CD4-positive, alpha-beta T cell treated with Interleukin-6 at 100 ng/mL for 8 hours (primary cell): ENCODE data around the gene SPATA2.
"Not testable (repeated sequence)": the region's sequence is repeated elsewhere in the genome, so short reads cannot be mapped to it uniquely, and the experiment has no call there.

Experiments used
- DNase-seq: peaks from one replicate; pipeline ENCODE4 v3.0.0-alpha.2; 2020; ENCODE audit warnings: mixed read lengths, low spot score

The SPATA2 gene

DNA sequence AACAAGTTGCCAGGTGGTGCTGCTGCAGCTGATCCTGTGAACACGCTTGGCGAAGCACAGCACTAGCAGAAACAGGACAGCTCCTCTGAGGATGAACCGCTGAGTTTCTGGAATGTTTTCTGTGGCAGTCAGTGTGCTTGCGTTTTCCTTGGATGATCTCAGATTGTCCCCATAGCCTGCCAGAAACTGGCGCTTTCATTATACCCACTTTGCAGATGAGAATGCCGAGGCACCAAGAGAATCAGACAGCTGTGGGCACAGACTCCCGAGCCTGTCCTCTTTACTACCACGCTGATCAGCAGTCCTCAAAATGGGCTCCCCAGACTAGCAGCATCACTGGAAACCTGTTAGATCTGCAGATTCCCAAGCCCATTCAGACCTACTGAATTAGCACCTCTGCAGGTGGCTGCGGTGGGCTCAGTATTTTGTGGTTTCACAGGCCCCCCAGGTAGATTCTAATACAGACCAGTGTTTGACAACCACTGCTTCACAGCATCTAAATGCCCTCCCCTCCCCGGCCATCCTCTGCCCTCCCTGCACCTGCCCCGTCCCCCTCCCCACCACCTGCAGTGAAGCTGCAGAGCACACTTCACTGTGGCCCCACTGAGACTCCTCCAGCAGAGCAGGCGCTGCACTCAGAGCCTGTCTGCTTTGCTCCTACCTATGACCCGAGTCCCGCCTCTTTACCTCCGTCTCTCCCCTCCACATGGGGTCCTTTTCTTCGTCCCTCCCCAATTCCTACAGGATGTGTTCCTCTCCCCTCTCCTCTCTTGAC, 29.6 kb downstream of the SPATA2 start:
- no peak for DNase-seq

DNA sequence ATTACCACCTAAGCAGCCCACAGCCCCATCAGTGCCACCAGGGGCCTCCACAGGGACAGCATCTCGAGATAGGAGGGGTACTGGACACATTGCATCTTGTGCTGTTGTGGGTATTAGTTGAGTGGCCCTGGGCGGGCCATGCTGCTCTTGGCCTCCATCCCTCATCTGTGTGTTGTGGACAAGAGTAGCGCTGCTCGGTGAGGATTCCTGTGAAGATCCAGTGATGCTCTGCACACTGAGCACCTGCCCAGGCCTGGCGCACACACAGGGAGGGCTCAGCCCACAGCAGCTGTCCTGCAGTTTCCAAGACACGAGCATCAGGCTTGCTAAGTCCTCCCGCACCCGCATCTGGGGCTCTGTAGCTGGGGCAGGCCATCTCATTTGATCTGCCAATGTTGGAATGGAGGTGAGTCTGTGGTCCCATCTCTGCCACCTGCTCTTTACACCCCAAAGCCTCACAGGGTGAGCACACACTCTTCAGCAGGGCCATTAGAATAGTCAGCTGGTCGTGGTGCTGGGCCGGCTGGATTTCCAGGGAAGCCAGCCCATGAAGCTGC, 32.0 kb downstream of the SPATA2 start:
- DNase-seq: no peak

DNA sequence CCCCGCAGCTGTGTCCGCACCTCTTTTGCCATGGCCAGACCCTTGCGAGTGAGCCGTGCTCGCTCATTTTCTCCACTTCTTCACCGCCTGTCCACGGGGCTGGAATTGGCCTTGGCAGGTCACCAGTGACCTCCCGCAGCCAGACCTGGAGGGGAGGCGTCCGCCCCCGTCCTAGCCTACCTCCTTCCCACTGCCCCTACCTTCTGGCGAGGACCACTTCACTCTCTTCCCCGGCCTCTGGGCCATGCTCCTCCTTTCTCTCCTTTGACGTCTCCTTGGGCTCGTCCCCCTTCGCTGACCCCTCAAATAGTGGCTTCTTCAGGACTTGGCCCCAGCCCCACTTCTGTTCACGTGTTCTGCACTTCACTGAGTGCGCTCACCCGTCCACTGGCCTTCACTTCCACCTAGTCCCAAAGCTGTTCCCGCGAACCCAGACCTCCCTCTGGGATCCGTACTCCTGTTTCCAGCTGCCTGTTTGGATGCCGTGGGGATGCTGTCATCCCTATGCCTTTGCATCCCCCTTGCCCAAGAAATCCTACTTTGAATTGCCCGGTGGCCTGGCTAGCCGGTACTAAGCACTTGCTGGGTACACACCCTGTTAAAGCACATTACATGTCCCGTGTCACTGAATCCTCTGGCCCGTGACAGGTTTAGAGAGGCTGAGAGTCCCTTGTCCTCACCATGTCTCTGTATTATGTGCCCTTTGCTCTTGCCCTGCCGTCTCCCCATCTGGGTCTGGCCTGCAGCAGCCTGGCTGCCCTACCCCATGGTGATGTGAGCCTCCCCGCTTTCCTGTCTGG, 33.0 kb downstream of the SPATA2 start:
- no peak for DNase-seq

DNA sequence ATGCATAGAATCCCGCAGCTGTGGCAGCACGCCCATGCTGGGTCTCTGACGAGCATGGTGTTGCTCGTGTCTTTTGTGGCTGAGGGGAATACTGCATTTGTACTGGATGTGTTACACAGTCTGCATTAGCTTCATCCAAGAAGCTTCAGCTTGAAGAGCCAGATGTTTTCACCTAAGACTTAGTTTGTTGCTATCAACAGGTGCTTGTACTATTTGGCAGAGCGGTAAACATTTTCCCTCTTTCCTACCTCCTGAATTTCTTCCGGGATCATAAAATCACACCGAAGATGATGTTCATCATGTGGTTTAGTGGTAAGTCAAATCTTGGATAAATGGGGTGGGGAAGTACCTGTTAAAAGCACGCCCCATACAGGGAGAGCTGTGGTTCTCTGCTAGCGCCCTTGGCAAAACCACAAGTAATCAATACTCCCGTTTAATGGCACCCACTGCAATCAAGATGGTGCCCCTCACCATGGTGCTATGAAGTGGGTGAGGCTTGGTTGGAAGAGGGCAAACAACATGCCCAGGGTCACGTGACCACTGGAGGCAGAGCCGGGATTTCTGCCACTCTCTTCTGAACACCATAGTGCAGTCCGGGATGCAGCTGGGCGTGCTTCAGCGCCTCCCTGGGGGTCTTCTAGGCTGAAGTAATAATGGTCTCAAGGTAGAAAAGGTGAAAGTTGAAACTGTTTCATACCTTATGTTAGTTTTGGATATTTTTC, 34.4 kb downstream of the SPATA2 start:
- DNase-seq: no peak

DNA sequence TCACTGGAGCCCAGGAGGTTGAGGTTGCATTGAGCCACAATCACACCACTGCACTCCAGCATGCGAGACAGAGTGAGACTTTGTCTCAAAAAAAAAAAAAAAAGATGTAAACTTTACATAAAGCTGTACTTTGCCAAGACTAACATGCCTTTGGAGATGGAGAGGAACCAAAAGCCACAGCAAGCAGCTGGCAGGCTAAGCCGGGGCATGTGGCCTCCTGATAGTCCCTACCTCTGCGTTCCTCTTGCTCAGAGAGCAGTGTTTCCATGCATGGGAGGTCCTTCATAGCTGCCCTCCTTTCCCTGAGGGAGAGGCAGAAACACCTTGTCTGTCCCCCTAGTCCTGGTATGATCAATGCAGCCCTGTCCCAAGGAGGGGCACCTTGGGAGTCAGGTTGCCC, 35.2 kb downstream of the SPATA2 start:
- DNase-seq: no peak

DNA sequence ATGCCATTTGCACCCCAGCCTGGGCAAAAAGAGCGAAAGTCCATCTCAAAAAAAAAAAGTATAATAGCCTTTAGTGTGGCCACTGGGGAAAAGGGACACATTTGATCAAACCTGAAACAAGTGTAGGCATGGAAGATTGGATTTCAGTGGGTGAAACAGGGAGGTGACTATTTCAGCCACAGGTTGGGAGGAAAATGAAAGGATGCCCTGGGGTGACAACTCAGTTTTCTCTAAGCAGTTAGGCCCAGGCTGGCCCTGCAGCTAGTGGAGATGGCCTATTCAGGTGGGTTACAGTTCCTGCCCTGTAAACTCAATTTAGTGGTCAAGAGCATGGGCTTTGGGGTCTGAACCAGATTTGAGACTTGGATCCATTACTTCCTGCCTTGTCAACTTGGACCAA, 36.4 kb downstream of the SPATA2 start:
- DNase-seq: no peak

DNA sequence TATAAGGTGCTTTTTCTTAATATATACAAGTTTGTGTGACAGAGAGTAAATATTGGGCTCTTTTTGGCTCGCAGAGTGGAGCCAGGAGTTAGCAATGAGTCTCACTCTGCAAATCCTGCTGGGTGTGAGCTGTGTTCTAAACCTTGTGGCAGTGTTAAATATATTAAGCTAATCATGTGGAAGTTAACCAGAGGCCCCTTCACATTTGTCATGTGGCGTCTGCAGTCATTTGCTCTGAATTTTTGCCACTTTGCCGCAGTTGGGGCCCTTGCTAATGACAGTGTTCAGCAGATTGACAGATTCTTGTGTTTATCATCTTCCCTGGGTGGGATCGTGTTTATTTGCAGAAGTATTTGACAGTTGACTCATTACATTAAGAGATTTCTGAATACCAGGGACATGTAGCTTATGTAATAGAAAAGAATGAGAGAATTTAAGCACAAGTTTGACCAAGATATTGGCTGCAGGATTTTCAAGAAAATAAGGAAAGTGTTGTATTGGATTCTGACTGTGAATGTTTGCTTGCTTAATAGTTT, 37.9 kb downstream of the SPATA2 start:
- no peak for DNase-seq

DNA sequence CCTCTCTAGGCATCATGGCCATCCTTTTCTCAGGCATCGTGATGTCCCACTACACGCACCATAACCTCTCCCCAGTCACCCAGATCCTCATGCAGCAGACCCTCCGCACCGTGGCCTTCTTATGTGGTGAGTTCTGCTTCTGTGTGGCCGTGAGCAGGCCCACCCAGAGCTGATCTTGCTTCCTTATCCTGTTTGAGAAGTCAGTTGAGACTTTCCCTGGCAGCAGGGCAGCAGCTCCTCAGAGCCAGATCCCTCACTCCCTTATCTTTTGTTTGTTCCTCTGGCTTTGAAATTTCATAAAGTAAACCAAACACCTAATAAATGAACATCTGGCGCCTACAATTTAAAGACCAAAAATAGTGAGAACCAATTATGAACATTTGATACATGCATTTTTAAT, 40.6 kb downstream of the SPATA2 start:
- DNase-seq: no peak

DNA sequence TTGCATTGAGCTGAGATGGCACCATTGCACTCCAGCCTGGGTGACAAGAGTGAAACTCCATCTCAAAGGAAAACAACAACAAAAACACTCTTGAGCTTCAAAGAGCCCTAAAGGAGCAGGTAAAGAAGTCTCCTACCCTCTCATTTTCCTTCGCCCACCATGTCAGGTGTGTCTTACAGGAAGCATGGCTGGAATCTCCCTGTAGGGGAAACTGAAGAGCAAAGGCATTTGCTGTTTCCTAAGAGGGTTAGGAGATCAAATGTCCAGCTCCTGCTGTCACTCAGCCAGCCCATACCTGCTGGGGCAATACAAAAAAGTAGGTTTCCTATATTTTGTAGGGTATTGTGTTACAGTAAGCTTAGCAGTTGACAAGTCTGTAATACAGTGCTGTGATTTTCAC, 43.3 kb downstream of the SPATA2 start:
- DNase-seq: no peak

DNA sequence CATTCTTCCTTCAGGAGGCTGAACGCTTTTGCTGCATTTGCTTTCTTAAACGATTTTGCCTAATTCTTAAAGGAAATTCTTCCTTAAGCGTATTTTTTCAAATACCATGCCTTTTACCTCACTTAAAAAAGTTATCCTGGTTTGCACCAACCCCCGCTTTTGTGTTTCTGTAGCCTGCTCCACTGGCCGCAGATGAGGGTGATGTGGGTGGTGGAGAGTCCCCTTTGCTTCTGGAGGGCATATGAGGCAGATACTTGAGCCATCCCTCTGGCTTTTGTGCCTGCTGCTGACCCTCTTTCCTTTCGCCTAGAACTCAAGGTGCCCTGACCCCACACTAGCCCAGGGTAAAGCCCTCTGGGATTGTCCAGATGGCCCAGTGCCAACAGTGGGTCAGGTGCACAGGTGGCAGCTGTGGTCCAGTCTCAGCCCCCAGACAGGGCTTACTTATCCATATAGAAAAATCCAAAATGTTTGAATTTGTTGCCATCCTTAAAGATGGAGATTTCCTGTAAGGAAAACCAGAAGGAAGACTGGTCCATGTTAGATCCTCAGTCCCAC, 43.9 kb downstream of the SPATA2 start:
- DNase-seq: no peak

DNA sequence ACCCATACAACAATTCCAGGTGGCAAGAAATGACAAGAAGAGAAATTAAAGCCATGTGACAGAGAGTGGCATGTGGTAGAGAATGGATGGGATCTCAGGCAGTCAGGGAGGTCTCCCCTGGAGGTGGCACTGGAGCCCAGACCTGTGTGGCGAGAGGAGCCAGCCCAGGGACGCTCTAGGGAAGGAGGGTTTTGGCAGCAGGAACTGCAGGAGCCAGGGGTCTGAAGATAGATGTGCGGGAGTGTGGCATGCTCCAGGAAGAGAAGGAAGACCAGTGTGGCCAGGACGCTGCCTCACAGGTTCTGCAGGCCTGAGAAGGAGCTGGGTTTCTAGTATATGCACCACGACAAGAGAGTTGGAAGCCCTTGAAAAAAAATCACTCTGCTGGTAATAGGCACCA, 45.1 kb downstream of the SPATA2 start:
- DNase-seq: no peak

DNA sequence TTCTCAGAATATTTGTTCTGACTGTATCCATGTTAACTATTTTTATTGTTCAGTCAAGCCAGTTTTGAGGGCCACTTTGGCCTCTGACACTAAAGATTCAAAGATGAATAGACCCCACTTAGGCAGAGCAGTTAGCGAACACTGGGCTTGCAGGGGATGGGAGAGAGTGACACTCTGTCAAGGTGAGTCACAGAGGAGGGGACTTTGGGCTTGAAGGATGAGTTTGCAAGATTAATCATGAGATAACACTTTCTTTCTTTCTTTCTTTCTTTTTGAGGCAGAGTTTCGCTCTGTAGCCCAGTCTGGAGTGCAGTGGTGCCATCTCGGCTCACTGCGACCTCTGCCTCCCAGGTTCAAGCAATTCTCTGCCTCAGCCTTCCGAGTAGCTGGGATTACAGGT, 46.4 kb downstream of the SPATA2 start:
- DNase-seq: no peak

DNA sequence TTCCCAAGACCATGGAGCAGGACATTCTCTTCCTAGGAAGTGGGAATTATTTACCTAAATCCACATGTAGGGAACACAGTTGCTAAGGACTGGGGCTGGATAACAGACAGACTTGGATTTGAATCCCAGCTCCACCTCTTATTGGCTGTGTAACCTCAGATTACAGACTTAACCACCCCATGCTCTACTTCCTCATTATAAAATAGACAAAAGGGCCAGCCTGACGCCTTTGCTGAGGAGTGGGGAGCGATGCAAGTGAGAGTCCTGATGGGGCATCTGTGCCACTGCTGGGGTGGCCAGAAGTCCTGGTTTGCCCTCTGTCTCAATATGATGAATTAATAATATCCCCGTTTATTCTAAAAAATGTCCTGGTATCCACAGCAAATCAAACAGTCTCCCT, 46.8 kb downstream of the SPATA2 start:
- no peak for DNase-seq

DNA sequence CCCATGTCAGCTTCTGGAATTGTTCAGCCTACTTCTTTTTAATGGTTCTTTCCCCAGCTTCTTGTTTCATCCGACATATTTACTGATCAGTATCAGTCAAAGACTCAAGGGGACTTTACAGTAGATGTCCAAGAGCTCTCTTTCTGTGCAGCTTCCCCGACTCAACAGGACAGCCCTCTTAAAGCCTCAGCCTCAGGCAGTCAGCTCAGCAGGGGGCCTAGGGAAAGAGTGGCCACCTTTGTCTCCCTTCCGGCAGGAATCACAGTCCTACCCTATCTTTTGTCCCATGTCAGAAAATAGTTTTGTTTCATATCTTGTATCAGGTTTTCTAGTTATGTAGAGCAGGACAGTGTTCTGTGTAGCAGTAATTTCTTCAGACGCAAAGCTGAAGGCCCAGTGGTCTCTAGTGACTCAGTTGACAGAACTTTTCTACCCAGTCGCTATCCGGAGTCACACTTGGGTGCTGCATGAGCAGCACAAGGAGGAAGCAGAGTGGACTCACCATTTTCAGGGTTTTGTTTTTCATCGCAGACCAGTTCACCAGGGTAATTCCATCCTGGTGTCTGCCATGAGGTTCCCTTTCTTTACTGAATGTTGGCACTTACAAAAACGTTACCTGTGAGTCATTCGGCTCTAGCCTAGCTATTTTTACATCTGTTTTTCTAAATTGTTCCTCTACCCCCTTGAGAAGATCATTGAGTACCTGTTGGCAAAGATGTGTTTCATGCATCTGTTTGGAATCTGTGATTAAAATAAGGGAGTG, 47.7 kb downstream of the SPATA2 start:
- no peak for DNase-seq

DNA sequence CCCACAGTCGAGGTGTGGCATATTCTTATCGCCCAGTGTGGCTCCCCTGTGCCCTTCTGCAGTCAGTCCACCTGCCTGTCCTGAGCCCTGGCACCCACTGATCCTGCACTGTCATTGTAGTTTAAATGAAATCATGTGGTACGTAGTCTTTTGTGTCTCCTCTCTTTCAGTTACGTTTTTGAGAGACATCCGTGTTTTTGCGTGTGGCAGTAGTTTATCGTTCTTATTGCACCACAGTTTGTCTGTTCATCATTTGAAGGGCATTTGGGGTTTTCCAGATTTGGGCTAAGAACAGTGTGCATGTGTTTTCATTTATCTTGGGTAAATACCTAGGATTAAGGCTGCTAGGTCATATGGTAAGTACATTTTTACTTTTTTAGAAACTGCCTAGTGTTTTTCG, 49.3 kb downstream of the SPATA2 start:
- no peak for DNase-seq

DNA sequence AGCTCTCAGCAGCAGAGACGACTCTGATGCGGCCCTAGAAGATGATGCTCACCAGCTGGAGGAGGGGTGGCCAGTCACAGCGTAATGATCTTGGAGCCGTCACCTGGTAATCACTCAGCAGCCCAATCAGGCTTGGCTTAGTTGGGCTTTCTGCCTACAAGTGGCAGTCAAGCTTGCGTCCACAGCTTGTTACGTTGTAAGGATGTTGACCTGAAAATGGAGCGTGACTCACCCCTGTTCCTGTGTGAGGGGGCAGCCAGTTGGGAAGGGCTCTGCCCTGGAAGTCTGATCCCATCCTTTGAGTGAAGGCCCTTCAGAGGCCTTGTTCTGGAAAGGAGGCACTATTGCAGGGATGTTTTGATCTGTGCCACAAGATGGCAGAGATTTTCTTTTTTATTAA, 49.8 kb downstream of the SPATA2 start:
- no peak for DNase-seq

DNA sequence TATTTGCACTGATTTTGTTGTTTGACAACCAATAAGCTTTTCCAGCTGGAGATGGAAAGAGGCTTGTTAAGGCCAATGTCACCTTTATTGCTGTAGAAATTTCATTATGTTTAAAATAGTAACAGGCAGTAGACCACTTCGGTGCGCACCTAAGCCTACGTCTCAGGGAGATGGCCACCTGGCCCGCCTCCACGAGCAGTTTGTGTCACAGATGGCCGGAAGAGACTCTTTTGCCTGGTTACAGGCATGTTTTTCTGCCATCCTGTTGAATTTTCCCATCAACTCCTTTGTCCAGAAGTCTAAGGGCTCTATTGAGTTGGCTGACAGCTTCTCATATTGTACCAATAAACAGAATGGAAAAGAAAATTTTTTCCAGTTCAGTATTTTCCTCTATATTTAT, 51.7 kb downstream of the SPATA2 start:
- DNase-seq: no peak

DNA sequence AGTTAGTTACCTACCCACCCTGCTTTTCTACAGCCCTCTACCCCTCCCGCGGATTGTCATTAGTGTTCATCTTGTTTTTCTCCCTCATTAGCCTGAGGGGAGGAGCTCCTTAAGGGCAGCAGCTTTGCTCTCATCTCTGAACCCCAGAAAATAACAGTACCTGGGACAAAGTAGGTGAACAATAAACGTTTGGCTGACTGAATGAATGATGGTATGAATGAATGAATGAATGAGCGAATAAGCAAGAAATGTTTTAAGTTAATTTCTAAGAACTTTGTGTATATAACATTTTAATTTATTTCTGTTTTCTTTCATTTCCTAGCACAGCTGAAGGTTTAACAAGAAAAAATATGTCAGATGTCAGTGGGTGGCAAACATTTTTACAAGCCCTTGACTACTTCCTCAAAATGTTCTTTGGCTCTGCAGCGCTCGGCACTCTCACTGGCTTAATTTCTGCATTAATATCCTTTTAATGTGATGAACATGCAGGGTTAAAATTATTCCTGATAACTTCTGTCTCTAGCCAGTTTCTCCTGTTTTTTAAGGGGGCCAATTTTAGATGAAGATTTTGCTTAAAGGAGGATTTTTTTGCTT, 52.6 kb downstream of the SPATA2 start:
- DNase-seq: no peak

DNA sequence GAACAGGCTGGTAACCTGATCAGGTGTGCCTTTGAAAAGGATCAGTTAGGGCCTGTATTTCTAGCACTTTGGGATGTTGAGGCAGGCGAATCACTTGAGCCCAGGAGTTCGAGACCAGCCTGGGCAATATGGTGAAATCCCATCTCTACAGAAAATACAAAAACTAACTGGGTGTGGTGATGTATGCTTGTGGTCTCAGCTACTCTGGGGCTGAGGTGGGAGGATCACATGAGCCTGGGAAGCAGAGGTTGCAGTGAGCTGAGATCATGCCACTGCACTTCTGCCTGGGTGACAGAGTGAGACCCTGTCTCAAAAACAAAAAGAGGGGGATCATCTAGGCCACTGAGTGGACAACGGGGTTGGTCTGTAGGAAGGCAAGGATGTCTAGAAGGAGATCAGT, 54.1 kb downstream of the SPATA2 start:
- not testable (repeated sequence) for DNase-seq

DNA sequence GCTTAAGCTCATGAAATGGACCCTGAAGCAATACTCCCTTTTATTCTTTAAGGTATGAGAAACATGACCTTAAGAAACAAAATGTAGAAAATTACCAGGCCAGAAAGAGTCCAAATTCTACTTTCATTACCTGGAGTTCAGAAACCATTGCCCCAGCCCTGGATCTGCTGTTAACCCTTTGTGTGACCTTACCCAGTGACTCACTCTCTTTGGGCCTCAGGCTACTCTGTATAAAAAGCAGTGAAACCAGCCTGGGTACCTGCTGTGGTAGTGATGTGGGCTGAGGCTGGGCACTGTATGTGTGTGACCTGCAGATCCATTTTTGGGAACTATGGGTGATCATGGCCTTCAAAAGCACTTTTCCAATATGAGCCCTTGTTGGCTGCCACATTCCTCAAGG, 55.5 kb downstream of the SPATA2 start:
- no peak for DNase-seq

DNA sequence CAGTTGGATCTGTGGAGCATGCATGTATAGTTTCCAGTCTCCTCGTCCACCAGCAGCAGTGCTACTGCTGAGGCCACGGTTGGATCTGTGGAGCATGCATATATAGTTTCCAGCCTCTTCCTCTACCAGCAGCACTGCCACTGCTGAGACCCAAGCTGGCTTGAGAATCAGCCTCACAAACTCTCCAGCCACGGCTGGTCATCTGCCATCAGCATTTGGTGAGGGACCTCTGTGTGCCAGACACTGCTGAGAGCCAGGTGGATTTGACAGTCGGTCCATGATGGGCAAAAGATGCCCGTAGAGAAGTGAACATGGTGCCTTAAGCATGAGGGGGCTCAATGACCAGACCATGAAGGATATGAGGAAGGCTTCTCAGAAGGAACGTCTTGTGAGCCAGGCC, 56.3 kb downstream of the SPATA2 start:
- no peak for DNase-seq
